ENCODE results near the gene DDIT3.

- TF ChIP-seq, protein P1, sequence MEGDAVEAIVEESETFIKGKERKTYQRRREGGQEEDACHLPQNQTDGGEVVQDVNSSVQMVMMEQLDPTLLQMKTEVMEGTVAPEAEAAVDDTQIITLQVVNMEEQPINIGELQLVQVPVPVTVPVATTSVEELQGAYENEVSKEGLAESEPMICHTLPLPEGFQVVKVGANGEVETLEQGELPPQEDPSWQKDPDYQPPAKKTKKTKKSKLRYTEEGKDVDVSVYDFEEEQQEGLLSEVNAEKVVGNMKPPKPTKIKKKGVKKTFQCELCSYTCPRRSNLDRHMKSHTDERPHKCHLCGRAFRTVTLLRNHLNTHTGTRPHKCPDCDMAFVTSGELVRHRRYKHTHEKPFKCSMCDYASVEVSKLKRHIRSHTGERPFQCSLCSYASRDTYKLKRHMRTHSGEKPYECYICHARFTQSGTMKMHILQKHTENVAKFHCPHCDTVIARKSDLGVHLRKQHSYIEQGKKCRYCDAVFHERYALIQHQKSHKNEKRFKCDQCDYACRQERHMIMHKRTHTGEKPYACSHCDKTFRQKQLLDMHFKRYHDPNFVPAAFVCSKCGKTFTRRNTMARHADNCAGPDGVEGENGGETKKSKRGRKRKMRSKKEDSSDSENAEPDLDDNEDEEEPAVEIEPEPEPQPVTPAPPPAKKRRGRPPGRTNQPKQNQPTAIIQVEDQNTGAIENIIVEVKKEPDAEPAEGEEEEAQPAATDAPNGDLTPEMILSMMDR (conservative IDR thresholded peaks at IDR 0.05; ENCODE audit: low read length): no peak
- no peak for TF ChIP-seq EZH2phosphoT487 (IDR thresholded peaks at IDR 0.05; ENCODE audit: borderline replicate concordance, low read depth, low read length)
These were observed 7.9 kb upstream of the DDIT3 start for GRCh38 chr12:57528176-57528575.
